HEK293 (cell line): ENCODE measurements around the gene ZCCHC14.

Experiments
- CTCF ChIA-PET: fragments of 350-600 bp; formaldehyde crosslinking; extraction: SDS; loops from one replicate; lab custom pipeline; 2021; ENCODE audit warnings: antibody characterized with exemption; lab: Yijun Ruan, JAX
- POLR2A ChIA-PET: fragments of 300-600 bp; formaldehyde crosslinking; extraction: SDS; loops from one replicate; lab custom pipeline; 2020; ENCODE audit warnings: antibody characterized with exemption, inconsistent platforms; lab: Yijun Ruan, JAX
- H3K27ac ChIP-seq: fragments of 200-500 bp; sonication (Bioruptor generic); 2 replicates; pipeline ENCODE4 v1.5.1; 2014; ENCODE audit warnings: low read depth, low read length, control low read depth, inconsistent platforms; ENCODE audit errors: extremely low read depth
- H3K36me3 ChIP-seq, 2 experiments: fragments of 200-500 bp in 1 of 2; sonication (Bioruptor generic) in 1 of 2; 1 replicate in 1 of 2; 2 replicates in 1 of 2; pipeline ENCODE4 v1.5.1; 2014 to 2017; ENCODE audit warnings: inconsistent platforms in 2 of 2, low read length in 2 of 2; ENCODE audit not compliant: control insufficient read depth in 2 of 2, insufficient read depth in 1 of 2
- H3K4me1 ChIP-seq: fragments of 200-500 bp; sonication (Bioruptor generic); 2 replicates; pipeline ENCODE4 v1.5.1; 2014; ENCODE audit warnings: mild to moderate bottlenecking, low read length, inconsistent platforms; ENCODE audit not compliant: control insufficient read depth, insufficient read depth
- H3K4me3 ChIP-seq: 2 replicates; pipeline ENCODE4 v1.5.1; 2011; ENCODE audit warnings: low read depth, mild to moderate bottlenecking, control low read depth, low read length, moderate library complexity
- H3K9me3 ChIP-seq: fragments of 200-500 bp; sonication (Bioruptor generic); 2 replicates; pipeline ENCODE4 v1.5.1; 2014; ENCODE audit warnings: low read depth, low read length, inconsistent platforms; ENCODE audit not compliant: control insufficient read depth, insufficient read depth
- GLIS2 ChIP-seq: fragments of 450-650 bp; formaldehyde crosslinking; IDR thresholded peaks from 2 replicates; pipeline ENCODE4 v1.5.1; 2016; ENCODE audit warnings: missing biosample characterization, missing genetic modification characterization
- HOXC10 ChIP-seq: sonication (generic); formaldehyde crosslinking; IDR thresholded peaks from 2 replicates; pipeline ENCODE4 v1.8.1; 2023; ENCODE audit warnings: mild to moderate bottlenecking, missing genetic modification reagents
- HOXD13 ChIP-seq: sonication (generic); formaldehyde crosslinking; IDR thresholded peaks from 2 replicates; pipeline ENCODE4 v1.8.0; 2022; ENCODE audit warnings: missing genetic modification reagents, borderline replicate concordance
- INSM2 ChIP-seq: fragments of 450-650 bp; formaldehyde crosslinking; IDR thresholded peaks from 2 replicates; pipeline ENCODE4 v1.5.1; 2016; ENCODE audit warnings: missing biosample characterization, missing genetic modification characterization
- KLF1 ChIP-seq: fragments of 450-650 bp; formaldehyde crosslinking; IDR thresholded peaks from 2 replicates; pipeline ENCODE4 v1.5.1; 2016; ENCODE audit warnings: missing biosample characterization, missing genetic modification characterization
- KLF17 ChIP-seq: fragments of 450-650 bp; formaldehyde crosslinking; IDR thresholded peaks from 2 replicates; pipeline ENCODE4 v1.5.1; 2016; ENCODE audit warnings: missing biosample characterization, missing genetic modification characterization
- MEIS1 ChIP-seq: sonication (generic); formaldehyde crosslinking; IDR thresholded peaks from 2 replicates; pipeline ENCODE4 v1.8.1; 2022; ENCODE audit warnings: missing genetic modification reagents, mild to moderate bottlenecking, borderline replicate concordance
- ZBTB17 ChIP-seq: fragments of 450-650 bp; formaldehyde crosslinking; IDR thresholded peaks from 2 replicates; pipeline ENCODE4 v1.5.1; 2016; ENCODE audit warnings: missing biosample characterization, missing genetic modification characterization
- ZFP41 ChIP-seq: fragments of 450-650 bp; formaldehyde crosslinking; IDR thresholded peaks from 2 replicates; pipeline ENCODE4 v1.5.1; 2016; ENCODE audit warnings: missing biosample characterization, missing genetic modification characterization, borderline replicate concordance
- ZNF10 ChIP-seq: fragments of 450-650 bp; formaldehyde crosslinking; IDR thresholded peaks from 2 replicates; pipeline ENCODE4 v1.5.1; 2017; ENCODE audit warnings: missing biosample characterization, missing genetic modification characterization
- ZNF121 ChIP-seq: fragments of 450-650 bp; formaldehyde crosslinking; IDR thresholded peaks from 2 replicates; pipeline ENCODE4 v1.5.1; 2016; ENCODE audit warnings: missing biosample characterization, missing genetic modification characterization
- ZNF133 ChIP-seq: fragments of 450-650 bp; formaldehyde crosslinking; IDR thresholded peaks from 2 replicates; pipeline ENCODE4 v1.5.1; 2016; ENCODE audit warnings: missing biosample characterization, missing genetic modification characterization
- ZNF394 ChIP-seq: fragments of 450-650 bp; formaldehyde crosslinking; IDR thresholded peaks from 2 replicates; pipeline ENCODE4 v1.5.1; 2016; ENCODE audit warnings: missing biosample characterization, missing genetic modification characterization, mild to moderate bottlenecking, moderate library complexity, borderline replicate concordance
- ZNF423 ChIP-seq: fragments of 450-650 bp; formaldehyde crosslinking; IDR thresholded peaks from 2 replicates; pipeline ENCODE4 v1.5.1; 2016; ENCODE audit warnings: missing biosample characterization, missing genetic modification characterization
- ZNF521 ChIP-seq: fragments of 450-650 bp; formaldehyde crosslinking; IDR thresholded peaks from 2 replicates; pipeline ENCODE4 v1.5.1; 2017; ENCODE audit warnings: missing biosample characterization, mild to moderate bottlenecking, missing genetic modification characterization
- ZNF558 ChIP-seq: fragments of 450-650 bp; formaldehyde crosslinking; IDR thresholded peaks from 2 replicates; pipeline ENCODE4 v1.5.1; 2016; ENCODE audit warnings: missing biosample characterization, missing genetic modification characterization
- ZNF580 ChIP-seq: fragments of 450-650 bp; formaldehyde crosslinking; IDR thresholded peaks from 2 replicates; pipeline ENCODE4 v1.5.1; 2016; ENCODE audit warnings: missing biosample characterization, missing genetic modification characterization
- ZNF654 ChIP-seq: fragments of 450-650 bp; formaldehyde crosslinking; IDR thresholded peaks from 2 replicates; pipeline ENCODE4 v1.5.1; 2016; ENCODE audit warnings: low read depth, missing biosample characterization, missing genetic modification characterization
- ZNF664 ChIP-seq: fragments of 450-650 bp; formaldehyde crosslinking; IDR thresholded peaks from 2 replicates; pipeline ENCODE4 v1.5.1; 2016; ENCODE audit warnings: missing biosample characterization, missing genetic modification characterization
- TF ChIP-seq, protein P1 (sequence below): fragments of 450-650 bp; formaldehyde crosslinking; IDR thresholded peaks from 2 replicates; pipeline ENCODE4 v1.5.1; 2016; ENCODE audit warnings: missing biosample characterization, missing genetic modification characterization
- TF ChIP-seq, protein P2 (sequence below): sonication (generic); formaldehyde crosslinking; IDR thresholded peaks from 2 replicates; pipeline ENCODE4 v1.8.1; 2022; ENCODE audit warnings: mild to moderate bottlenecking, moderate library complexity, missing genetic modification reagents
- TF ChIP-seq, protein P3 (sequence below): fragments of 450-650 bp; formaldehyde crosslinking; IDR thresholded peaks from 2 replicates; pipeline ENCODE4 v1.5.1; 2016; ENCODE audit warnings: missing biosample characterization, missing genetic modification characterization

ZCCHC14 gene

GRCh38 chr16:87437911-87438610, 54.8 kb downstream of the ZCCHC14 start:
- no peak overlapping the region for H3K27ac ChIP-seq
- H3K4me3 ChIP-seq: no peak overlapping the region
- TF ChIP-seq ZNF121 (tag by site-specific recombination): no peak
- TF ChIP-seq, protein P1, sequence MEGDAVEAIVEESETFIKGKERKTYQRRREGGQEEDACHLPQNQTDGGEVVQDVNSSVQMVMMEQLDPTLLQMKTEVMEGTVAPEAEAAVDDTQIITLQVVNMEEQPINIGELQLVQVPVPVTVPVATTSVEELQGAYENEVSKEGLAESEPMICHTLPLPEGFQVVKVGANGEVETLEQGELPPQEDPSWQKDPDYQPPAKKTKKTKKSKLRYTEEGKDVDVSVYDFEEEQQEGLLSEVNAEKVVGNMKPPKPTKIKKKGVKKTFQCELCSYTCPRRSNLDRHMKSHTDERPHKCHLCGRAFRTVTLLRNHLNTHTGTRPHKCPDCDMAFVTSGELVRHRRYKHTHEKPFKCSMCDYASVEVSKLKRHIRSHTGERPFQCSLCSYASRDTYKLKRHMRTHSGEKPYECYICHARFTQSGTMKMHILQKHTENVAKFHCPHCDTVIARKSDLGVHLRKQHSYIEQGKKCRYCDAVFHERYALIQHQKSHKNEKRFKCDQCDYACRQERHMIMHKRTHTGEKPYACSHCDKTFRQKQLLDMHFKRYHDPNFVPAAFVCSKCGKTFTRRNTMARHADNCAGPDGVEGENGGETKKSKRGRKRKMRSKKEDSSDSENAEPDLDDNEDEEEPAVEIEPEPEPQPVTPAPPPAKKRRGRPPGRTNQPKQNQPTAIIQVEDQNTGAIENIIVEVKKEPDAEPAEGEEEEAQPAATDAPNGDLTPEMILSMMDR (tag by site-specific recombination): peak; percentile 27; the same call in 1 of the 2 replicates
- CTCF ChIA-PET: interaction anchor here (0.7 to 1.2 kb wide), 3 partner anchors 19 to 87 kb away, joined by 3 to 5 read pairs (median 3); no protein-coding TSS in a partner anchor
- POLR2A ChIA-PET: no interaction called here
- peaks cover 0 to 9% of the 10 kb centered on the region in 2 experiments; a peak in 2 of 3 replicates for H3K36me3 ChIP-seq
- no peaks in the 10 kb centered on the region for H3K9me3 ChIP-seq
- H3K4me1 ChIP-seq: peaks cover 3% of the 10 kb centered on the region; the same call in 1 of the 2 replicates

- POLR2A ChIA-PET: interaction anchor here (0.7 kb wide), 1 partner anchor 19 kb away, joined by 7 read pairs; no protein-coding TSS in a partner anchor
- H3K27ac ChIP-seq: no peak overlapping the region
- TF ChIP-seq ZNF10 (no peak), ZNF580 (tag by site-specific recombination) (no peak), ZFP41 (no peak), KLF1 (no peak), ZBTB17 (tag by site-specific recombination) (no peak), ZNF654 (tag by site-specific recombination) (no peak), ZNF558 (tag by site-specific recombination) (no peak), MEIS1 (CRISPR knock-in tag) (no peak), HOXD13 (CRISPR knock-in tag) (no peak), ZNF394 (tag by site-specific recombination) (no peak), ZNF423 (no peak), ZNF133 (no peak), INSM2 (tag by site-specific recombination) (no peak), GLIS2 (tag by site-specific recombination) (no peak), ZNF664 (no peak), KLF17 (tag by site-specific recombination) (no peak), HOXC10 (CRISPR knock-in tag) (no peak), ZNF521 (no peak)
- TF ChIP-seq, protein P2, sequence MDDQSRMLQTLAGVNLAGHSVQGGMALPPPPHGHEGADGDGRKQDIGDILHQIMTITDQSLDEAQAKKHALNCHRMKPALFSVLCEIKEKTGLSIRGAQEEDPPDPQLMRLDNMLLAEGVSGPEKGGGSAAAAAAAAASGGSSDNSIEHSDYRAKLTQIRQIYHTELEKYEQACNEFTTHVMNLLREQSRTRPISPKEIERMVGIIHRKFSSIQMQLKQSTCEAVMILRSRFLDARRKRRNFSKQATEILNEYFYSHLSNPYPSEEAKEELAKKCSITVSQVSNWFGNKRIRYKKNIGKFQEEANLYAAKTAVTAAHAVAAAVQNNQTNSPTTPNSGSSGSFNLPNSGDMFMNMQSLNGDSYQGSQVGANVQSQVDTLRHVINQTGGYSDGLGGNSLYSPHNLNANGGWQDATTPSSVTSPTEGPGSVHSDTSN (CRISPR knock-in tag): no peak
- TF ChIP-seq, protein P3, sequence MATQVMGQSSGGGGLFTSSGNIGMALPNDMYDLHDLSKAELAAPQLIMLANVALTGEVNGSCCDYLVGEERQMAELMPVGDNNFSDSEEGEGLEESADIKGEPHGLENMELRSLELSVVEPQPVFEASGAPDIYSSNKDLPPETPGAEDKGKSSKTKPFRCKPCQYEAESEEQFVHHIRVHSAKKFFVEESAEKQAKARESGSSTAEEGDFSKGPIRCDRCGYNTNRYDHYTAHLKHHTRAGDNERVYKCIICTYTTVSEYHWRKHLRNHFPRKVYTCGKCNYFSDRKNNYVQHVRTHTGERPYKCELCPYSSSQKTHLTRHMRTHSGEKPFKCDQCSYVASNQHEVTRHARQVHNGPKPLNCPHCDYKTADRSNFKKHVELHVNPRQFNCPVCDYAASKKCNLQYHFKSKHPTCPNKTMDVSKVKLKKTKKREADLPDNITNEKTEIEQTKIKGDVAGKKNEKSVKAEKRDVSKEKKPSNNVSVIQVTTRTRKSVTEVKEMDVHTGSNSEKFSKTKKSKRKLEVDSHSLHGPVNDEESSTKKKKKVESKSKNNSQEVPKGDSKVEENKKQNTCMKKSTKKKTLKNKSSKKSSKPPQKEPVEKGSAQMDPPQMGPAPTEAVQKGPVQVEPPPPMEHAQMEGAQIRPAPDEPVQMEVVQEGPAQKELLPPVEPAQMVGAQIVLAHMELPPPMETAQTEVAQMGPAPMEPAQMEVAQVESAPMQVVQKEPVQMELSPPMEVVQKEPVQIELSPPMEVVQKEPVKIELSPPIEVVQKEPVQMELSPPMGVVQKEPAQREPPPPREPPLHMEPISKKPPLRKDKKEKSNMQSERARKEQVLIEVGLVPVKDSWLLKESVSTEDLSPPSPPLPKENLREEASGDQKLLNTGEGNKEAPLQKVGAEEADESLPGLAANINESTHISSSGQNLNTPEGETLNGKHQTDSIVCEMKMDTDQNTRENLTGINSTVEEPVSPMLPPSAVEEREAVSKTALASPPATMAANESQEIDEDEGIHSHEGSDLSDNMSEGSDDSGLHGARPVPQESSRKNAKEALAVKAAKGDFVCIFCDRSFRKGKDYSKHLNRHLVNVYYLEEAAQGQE: no peak
- H3K9me3 ChIP-seq: no peaks in the 10 kb centered on the region
- CTCF ChIA-PET: interaction anchor here (0.7 to 1.2 kb wide), 2 partner anchors 11 to 24 kb away, joined by 3 to 5 read pairs; no protein-coding TSS in a partner anchor
- H3K4me1 ChIP-seq: peaks cover 3% of the 10 kb centered on the region; the same call in 1 of the 2 replicates
- no peak overlapping the region for H3K4me3 ChIP-seq
- peaks cover 0 to 12% of the 10 kb centered on the region in 2 experiments; a peak in 2 of 3 replicates for H3K36me3 ChIP-seq
Observed at GRCh38 chr16:87437327-87437726, 55.5 kb downstream of the ZCCHC14 start.
